Eye (tissue), 1 donor: ENCODE measurements around the gene STEAP1B.
"Not testable (repeated sequence)": the region's sequence is repeated elsewhere in the genome, so short reads cannot be mapped to it uniquely, and the experiment has no call there.

ENCODE experiments used
- DNase-seq: peaks from one replicate; pipeline ENCODE4 v3.0.0-alpha.2; 2015

STEAP1B gene

DNA sequence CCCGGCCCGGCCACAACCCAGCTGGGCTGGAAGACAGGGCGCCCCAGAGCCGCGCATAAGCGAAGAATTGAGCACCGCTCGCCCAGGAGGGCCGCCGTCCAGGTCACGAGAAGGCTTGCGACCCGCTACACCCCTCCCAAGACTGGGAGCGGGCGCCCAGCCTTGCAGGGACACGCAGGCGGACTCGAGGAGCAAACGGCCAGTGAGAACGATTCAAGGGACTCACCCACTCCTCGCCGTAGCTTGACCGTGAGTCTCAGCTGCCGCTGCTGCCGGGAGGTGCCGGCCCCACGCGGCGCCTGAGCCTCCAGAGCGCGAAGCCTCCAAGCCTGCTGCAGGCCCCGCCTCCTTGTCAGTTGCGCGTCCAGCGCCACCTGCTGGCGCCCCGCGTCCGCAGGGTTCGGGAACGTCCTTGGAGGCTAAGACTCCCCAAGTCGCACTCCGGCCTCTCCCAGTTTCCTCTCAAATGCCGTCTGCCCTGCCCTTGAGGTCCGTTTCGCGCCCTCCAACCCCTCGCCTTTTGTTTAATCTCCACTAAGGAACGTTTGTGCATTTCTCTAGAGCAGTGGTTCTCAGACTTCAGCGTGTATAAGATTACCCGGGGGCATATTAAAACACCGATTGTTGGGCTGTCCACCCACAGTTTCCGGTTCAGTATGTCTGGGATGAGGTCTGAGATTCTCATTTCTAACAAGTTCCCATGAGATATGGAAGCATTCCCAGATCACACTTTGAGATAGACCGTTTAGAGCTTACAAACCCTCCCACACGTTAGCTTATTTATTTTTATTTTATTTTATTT is at the start of gene STEAP1B:
Gene STEAP1B (minus strand): TSS at position 301 of the 802 bp plus-strand sequence. CDS start 5,333 bp downstream, outside the sequence.
- DNase-seq: peak; percentile 94

DNA sequence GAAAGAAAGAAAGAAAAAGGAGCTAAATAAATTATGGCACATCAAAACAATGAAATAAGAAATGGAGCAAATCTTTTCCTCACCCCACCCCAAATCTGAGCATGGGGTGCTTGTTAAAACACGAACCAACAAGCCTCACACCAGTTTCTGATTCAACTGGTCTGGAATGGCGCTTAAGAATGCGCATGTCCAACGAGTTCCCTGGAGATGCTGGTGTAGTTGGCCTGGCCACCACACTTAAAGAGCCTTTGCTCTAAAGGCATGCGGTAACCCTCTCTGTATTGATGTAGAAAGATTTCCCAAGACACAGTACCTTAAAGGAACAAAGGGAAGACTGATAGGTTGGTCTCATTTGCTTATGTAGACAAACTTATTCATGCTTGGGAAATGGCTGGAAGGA is 49.1 kb upstream of the STEAP1B start:
- DNase-seq: no peak

DNA sequence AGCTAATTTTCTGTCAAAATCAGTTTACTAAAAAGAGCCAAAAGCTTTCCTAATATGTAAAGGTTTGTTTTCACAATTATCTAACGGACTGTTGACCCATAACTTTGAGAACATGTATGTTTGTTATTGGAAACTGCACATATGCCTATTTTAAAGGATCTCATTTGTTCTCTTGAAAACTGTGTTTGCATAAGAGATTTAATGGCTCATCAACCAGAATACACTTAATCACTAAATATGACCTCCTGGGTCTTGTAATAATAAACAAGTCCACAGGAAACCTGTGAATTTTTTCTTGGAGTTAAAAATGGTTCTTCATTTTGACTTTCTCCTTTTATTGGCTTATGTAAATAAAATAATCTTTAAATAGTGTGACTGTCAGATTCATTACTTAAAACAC is 48.3 kb upstream of the STEAP1B start:
- no peak for DNase-seq

DNA sequence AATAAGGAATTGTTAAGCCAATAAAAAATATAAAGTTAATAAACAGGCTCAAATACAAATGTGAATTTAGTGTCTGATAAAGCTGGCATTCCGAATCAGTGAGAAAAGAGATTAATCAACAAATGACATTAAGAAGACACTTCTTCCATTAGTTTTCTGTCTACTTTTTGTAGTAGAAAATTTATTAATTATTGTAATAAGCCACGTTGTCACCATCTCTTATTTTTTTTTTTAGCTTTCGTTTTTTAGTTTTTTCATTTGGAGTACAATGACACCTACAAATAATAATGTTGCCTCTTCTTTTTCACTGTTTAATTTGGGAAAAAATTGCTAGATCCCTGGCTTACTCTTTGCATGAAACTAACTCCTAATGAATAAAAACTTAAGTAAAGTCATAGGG is 46.8 kb upstream of the STEAP1B start:
- DNase-seq: no peak

DNA sequence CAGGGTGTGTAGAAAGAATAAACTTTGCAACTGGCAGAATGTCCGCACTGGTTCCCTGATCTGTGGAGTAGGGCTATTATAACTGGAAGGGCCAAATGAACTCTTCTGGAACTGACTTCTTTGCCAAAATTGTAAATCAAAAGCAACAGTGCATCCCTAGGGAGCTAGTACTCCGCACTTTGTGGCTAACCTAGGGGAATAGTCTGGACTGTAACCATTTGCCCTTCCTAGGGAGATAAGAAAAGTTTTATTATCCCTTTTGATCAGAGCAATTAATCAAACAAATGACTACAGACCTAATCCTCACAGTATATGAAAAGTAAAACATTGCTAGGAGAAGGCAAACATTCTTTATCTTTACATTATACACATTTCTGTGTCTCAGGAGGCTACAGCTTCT is 45.5 kb upstream of the STEAP1B start:
- DNase-seq: no peak

DNA sequence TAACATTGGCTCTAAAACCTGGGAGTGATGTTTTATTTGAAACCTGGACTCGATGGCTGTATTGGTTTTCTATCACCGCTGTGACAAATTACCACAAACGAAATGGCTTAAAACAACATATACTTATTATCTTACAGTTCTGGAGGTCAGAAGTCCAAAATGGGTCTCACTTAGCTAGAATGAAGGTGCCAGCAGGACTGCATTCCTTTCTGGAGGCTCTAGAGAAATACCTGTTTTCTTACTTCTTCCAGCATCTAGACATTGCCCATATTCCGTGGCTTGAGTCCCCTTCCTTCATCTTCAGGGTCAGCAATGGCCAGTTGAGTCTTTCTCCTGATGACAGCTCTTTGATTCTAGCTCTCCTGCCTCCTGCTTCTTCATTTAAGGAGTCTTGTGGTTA is 44.3 kb upstream of the STEAP1B start:
- no peak for DNase-seq

DNA sequence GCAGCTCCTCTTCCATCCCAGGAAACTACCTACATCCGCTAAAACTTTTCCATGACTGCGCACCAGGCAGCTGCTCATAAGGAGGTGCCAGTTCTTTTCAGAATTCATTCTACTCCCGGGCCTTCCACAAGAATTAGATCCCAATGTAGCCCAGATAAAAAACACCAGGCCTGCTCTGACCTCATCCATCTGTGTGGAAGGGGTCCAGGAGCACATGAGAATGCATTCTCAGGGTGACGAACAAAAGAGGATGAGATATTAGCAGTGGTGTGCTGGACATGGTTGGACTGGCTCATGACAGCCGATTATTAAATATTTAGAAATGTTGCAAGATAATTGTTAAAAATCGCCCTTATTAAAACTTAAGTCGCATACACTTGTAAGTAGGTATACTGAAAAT is 43.2 kb upstream of the STEAP1B start:
- no peak for DNase-seq

DNA sequence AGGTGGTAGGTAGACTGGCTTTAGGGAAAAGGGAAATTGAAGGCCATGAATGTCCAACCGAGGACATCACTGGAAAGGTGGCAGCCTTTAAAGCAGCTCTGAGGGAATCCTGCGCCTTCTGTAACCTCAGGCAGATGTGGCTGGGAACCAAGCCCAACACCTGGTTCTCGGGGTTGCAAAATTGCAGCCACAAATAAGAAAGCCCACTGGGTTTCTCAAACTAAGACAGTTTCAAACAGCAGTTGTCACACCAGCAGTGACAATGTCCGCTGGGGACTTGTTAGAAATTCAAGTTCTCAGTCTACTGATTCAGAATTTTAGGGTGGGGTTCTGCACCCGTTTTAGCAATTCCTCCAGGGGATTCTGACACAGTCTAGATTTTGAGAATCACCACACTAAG is 42.7 kb upstream of the STEAP1B start:
- DNase-seq: no peak

DNA sequence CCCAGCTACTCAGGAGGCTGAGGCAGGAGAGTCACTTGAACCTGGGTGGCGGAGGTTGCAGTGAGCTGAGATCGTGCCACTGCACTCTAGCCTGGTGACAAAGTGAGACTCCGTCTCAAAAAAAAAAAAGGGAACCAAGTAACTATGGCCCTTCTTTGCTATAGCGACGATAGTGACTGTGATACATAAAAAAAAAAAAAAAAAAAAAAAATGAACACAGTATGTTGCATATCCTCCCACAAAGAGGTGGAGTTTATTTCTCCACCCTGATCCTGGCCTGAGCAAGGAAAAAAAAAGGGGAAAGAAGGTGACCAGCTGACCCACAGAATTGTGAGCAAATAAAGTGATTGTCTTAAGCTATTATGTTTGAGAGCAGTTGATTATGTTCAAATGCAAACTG is 42.3 kb upstream of the STEAP1B start:
- DNase-seq: no peak

DNA sequence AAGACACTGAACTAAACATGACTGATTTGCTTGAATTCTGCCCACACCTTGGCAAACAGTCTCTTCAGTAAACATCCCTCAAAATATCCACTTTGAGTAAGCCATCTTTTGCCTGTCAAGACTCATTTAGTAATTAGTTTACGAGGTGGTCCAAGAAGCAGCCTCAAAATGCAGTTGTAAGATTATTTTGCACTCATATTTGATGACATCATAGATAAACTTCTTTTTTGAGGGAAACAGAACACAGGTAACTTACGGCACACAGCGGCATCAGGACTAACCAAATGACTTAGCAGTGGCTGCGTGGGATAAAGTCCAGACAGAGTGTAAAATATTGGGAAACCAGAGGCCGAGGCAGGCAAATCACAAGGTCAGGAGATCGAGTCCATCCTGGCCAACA is 41.8 kb upstream of the STEAP1B start:
- DNase-seq: no peak

DNA sequence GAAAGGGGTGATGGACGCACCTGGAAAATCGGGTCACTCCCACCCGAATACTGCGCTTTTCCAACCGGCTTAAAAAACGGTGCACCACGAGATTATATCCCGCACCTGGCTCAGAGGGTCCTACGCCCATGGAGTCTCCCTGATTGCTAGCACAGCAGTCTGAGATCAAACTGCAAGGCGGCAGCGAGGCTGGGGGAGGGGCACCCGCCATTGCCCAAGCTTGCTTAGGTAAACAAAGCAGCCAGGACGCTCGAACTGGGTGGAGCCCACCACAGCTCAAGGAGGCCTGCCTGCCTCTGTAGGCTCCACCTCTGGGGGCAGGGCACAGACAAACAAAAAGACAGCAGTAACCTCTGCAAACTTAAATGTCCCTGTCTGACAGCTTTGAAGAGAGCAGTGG is 28.5 kb upstream of the STEAP1B start:
- DNase-seq: not testable (repeated sequence)

DNA sequence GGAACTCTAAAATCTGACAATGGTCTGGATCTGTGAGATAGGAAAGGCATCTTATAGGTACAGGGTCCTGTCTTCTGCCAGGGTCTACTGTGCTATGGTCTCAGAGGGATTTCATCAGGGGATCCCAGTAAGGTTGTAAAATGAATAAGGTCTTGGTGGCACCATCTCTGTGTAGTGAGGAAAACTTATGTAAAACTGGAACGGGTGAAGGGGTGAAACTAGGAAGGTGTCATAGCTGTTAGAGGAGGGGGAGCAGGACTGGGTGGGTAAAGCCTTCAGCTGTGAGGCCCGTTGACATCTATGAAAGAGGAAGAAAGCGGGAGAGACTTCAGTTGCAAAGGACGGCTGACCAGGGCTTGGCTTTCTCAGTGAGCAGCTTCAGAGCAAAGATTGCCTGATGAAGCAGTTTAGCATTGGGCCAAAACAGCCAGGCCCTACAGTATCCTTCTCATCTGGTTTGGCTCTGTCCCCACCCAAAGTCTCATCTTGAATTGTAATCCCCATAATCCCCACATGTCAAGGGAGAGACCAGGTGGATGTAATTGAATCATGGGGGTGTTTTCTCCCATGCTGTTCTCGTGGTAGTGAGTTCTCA is 24.5 kb upstream of the STEAP1B start:
- DNase-seq: not testable (repeated sequence)

DNA sequence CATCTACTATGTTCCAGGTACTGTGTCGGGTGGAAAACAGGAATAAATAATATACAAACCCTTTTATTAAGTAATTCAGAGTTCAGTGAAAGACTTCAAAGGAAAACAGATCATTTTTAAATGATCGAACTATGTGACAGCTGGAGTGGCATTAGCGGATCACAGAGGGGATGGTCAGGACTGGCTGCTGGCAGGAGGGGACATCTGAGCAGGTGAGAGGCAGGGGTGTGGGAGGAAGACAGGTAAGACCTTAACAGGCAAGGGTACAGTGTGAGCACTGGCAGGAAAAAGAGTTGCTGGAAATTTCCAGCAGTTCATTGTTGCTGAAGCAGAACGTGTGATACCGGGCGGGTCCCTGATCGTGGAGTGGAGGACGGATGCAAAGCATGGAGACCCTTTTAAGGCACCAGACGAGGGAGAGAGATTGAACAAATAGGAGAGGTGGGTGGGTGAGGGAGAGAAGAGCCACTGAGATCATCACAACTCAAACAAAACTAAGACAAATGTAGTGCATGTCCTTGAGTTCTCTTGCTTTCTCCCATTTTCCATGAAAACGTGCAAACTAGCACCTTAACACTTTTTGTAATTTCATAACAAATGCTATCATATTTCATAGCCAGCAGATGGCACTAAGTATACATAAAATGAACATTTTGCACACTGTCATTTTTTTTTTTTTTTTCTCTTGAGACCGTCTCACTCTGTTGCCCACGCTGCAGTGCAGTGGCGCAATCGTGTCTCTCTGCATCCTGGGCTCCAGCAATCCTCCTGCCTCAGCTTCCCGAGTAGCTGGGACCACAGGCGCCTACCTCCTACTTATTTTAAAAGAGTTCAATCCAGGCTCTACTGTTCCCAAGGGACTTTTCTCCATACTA is 23.7 kb upstream of the STEAP1B start:
- DNase-seq: peak; percentile 24

DNA sequence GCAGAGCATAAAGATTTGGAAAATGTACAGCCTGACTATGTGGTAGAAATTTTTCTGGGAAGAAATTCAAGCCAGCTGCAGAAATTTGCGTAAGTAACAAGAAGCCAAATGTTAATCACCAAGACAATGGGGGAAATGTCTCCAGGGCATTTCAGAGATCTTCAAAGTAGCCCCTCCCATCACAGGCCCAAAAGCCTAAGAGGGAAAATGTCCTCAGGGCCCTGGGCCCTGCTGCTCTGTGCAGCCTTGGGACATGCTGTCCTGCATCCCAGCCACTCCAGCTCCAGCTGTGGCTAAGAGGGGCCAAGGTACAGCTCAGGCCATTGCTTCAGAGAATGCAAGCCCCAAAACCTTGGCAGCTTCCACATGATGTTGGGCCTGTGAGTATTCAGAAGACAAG is 19.6 kb upstream of the STEAP1B start:
- not testable (repeated sequence) for DNase-seq

DNA sequence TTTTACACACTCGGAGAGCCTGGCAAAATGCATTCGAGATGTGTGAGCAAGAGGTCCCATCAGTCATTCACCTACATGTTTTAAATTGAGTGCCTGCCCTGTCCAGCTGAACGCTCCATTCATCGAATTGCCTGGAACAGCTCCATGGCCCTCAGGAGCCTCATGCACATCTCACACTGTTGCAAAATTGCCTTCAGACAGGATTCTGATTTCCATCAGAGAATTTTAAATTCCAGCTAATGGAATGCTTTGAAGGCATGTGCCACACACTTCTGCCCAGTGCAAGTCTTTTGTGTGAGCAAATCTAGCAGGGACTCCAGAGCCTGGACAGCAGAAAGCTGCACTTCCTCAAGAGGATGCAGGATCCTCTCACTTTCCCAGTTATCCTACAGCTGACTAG is 17.0 kb upstream of the STEAP1B start:
- not testable (repeated sequence) for DNase-seq

DNA sequence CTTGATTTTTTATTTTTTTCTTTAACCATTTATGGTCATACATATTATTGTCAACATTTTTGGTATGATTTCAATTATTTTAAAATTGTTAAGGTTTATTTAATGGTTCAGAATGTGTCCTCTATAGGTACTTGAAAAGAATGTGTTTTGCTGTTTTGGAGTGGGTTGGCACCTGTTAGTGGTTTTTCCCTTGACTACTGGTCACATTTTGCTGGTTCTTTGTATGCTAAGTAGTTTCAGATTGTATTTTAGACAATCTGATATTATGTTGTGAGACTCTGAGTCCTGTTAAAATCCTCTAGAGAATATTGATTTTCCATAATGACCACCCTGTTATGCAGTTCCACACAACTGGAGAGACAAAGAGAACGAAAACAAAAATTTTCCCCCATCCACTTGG is 15.0 kb upstream of the STEAP1B start:
- not testable (repeated sequence) for DNase-seq

DNA sequence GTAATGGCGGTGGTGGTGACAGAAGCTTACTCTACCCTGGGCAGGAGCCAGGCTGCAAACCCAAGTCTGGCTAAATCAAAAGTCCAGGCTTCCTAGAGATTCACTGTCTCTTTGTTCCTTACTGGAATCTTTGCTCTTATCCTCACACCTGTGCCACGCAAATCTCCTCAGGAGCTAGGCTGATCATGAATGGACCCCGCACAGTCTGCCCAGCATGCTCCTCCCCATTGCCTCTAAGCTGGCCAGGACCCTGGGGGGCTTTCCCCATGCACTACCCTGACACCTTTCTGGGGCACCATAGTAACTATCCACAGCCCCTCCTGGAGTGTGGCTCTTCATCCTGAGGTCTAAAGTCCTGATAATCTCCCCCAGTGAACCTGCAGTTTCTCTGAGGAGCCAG is 7.3 kb upstream of the STEAP1B start:
- not testable (repeated sequence) for DNase-seq

DNA sequence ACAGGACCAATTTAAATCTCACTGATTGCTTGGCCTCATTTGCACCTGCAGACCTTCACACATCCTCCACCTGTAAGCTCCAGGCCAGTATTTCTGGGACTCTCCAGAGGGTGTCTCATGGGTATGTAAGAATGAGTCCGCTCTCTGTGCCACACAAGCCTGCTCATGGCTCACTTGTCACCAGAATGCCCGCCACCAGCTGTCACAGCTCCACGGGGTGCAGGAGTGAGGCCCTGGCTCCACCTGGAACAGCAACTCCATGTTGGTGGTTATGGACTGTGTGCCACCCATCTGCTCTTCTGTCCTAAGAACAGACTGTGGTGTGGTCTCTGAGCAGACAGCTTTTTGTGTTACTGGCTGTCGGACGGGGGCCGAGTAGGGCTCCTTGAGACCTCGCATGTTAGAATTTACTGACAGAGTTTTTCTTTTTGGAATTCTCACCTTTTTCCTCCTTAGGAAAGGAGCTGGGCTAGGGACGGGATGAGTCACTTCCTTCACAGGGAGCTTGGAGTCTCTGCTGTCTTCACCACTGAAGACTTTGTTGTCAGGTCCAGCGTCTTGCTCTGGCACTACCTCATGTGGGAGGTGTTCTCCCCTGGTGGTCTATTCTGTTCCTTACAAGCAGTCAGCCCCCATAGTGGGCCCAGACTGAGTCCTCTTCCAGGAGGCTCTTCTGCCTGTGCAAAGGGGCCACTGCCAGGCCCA is 6.5 kb upstream of the STEAP1B start:
- DNase-seq: not testable (repeated sequence)

DNA sequence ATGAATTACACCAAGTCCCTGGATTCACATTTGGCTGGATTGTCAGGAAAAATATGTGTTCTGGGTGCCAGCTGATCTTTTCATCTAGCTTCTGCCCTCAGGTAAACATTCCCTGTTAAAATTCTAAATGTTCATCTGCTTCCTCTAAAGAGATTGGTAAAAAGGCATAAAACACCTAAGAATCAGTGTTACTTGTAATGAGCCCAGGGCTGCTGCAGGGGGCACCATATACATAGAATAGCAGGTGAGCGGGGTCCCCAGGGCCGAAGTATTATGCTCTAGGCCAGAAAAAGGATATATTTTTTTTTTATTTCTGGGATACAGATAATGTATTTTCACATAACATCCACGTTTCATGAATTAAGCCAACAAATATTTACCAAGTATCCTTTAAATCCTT is 4.5 kb upstream of the STEAP1B start:
- DNase-seq: not testable (repeated sequence)

DNA sequence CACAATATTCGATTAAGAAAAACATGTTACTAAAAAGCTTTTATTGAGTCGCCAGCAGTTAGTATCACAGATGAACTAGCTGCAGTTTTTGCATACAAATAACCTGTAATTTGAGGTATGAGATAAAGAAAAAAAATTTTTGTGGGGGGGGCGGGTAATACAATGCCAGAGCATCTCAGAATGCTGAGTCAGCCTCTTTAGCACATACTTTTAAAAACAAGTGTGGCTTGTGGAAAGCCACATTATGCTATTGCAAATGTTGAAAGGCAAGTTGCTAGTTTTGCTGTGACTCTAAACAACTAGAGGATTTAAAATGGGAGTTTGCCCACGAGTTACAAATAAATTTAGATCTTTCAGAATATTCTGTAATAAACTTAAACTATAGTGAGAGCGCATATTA is 2.1 kb upstream of the STEAP1B start:
- not testable (repeated sequence) for DNase-seq

DNA sequence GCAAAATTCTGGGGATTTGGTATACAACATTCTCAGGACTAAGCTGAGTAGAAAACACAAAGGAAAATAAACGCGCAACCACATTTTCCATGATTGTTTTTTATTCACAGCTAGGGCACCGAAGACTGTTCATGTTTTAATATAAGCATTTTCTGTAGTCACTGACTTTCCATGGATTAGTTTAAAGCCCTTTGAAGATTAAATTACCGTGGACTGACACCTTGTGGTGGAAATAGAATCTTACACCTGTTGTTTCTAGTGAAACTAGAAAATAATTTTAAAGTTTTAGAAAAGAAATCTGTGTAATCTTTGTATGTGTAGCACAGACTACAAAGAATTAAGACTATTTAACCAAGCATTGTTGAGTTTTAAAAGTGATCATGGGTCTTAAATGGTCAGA is 1.3 kb upstream of the STEAP1B start:
- peak; percentile 60 for DNase-seq

DNA sequence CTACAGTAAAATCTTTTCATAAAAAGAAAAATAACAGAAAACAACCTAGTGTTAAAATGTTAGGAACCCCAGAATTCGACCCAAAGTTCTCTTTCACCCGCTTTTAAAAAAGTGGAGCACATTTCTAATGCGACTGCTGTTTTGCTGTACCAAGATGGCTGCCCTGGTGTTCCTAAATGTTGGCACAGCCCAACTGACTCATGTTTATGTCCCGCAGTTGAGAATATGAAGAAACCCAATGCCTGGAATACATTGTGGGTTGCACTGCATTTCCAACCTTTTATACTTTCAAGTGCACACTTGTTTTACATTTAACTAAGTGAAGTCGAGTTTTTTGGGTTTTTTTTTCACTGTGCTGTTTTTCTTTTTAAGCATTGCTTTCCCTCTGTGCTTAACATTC is 944 bp downstream of the STEAP1B start:
- DNase-seq: no peak

DNA sequence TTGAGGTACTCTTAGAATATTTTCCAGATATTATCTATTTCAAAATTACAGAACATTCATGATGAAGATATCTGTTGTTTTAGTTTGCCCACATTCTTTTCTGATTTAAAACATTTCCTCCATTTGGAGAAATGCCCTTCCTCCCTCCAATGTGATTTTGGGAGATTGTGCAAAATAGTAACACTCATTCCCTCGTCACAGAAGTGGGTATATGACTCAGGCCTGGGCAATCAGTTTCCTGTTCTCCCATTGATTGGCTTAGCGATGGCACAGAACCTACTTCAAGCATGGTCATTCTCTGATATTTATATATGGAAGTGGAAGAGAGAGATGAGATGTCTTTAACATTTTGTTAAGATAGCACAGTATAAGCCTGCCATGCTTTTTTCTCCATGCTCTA is 3.1 kb downstream of the STEAP1B start:
- not testable (repeated sequence) for DNase-seq
